H1 (cell line): Measurements from ENCODE around the gene RORB. TPM values are rescaled to one million over a fixed set of nuclear protein-coding genes. Genes with fewer than 3 reads are reported as not detected.
A peak's percentile ranks its signal among the peaks of the same experiment; 100 is the strongest.

Source experiments
- CTCF ChIA-PET: fragments of 300-600 bp; sonication (Branson Sonifier 250); formaldehyde crosslinking; loops from one replicate; lab custom pipeline; 2021; ENCODE audit not compliant: partially characterized antibody; lab: Charles Lee
- POLR2A ChIA-PET: fragments of 300-600 bp; sonication (Branson Sonifier 250); formaldehyde crosslinking; loops from one replicate; lab custom pipeline; 2021; ENCODE audit warnings: inconsistent platforms; ENCODE audit not compliant: partially characterized antibody; lab: Charles Lee
- DNase-seq, 2 experiments: peaks; one replicate each; pipeline versions ENCODE4 v3.0.0 to v3.0.0-alpha.2; 2010 to 2022; ENCODE audit warnings: low spot score in 2 of 2, low read depth in 1 of 2, mixed read lengths in 1 of 2
- FAIRE-seq: peaks from 2 replicates; lab custom pipeline; 2011; peaks lifted over from hg19 to GRCh38; lab: Jason Lieb, UNC
- H2AFZ ChIP-seq: 2 replicates; pipeline ENCODE4 v1.8.1; 2012; ENCODE audit warnings: low read length, inconsistent platforms
- H2AK5ac ChIP-seq: 2 replicates; pipeline ENCODE4 v1.6.1; 2013; ENCODE audit warnings: low read depth, low read length
- H2BK120ac ChIP-seq: replicated peaks from 2 replicates; pipeline ENCODE3; 2013; ENCODE audit warnings: low read depth, low read length, inconsistent platforms
- H2BK12ac ChIP-seq: 2 replicates; pipeline ENCODE4 v1.6.1; 2013; ENCODE audit warnings: low read depth, low read length
- H2BK15ac ChIP-seq: 2 replicates; pipeline ENCODE4 v1.6.1; 2013; ENCODE audit warnings: low read length
- H2BK20ac ChIP-seq: 2 replicates; pipeline ENCODE4 v1.6.1; 2013; ENCODE audit warnings: low read length
- H2BK5ac ChIP-seq: 2 replicates; pipeline ENCODE4 v1.6.1; 2013; ENCODE audit warnings: low read depth, low read length
- H3K14ac ChIP-seq: 2 replicates; pipeline ENCODE4 v1.6.1; 2013; ENCODE audit warnings: inconsistent platforms; ENCODE audit not compliant: insufficient read length
- H3K18ac ChIP-seq: 2 replicates; pipeline ENCODE4 v1.6.1; 2013; ENCODE audit warnings: low read length; ENCODE audit errors: extremely low read depth
- H3K23ac ChIP-seq: 2 replicates; pipeline ENCODE4 v1.6.1; 2013; ENCODE audit warnings: inconsistent platforms; ENCODE audit not compliant: insufficient read length
- H3K23me2 ChIP-seq: 2 replicates; pipeline ENCODE4 v1.6.1; 2013; ENCODE audit warnings: low read depth, low read length
- H3K27ac ChIP-seq: 2 replicates; pipeline ENCODE4 v1.6.1; 2011; ENCODE audit warnings: low read depth, low read length, inconsistent platforms
- H3K27me3 ChIP-seq, 4 experiments: replicated peaks in 1 of 4; 1 replicate in 1 of 4; 2 replicates in 3 of 4; pipeline versions ENCODE4 v1.6.1 to v1.8.1; 2011 to 2013; ENCODE audit warnings: low read length in 3 of 4, mild to moderate bottlenecking in 3 of 4, inconsistent platforms in 2 of 4, mixed read lengths in 2 of 4, moderate library complexity in 1 of 4; ENCODE audit not compliant: control insufficient read depth in 3 of 4, insufficient read depth in 3 of 4; ENCODE audit errors: extremely low read depth in 1 of 4
- H3K36me3 ChIP-seq, 4 experiments: 2 replicates each; pipeline versions ENCODE4 v1.6.1 to v1.8.1; 2011 to 2013; ENCODE audit warnings: mild to moderate bottlenecking in 4 of 4, low read length in 3 of 4, moderate library complexity in 2 of 4, control low read depth in 1 of 4, inconsistent platforms in 1 of 4; ENCODE audit not compliant: insufficient read depth in 4 of 4, control insufficient read depth in 2 of 4
- H3K4ac ChIP-seq: replicated peaks from 2 replicates; pipeline ENCODE3; 2013; ENCODE audit warnings: low read length, low read depth, mixed read lengths, inconsistent platforms; ENCODE audit not compliant: insufficient read length
- H3K4me1 ChIP-seq, 4 experiments: replicated peaks in 1 of 4; 1 replicate in 1 of 4; 2 replicates in 3 of 4; pipeline versions ENCODE4 v1.6.1 to v1.8.1; 2011 to 2013; ENCODE audit warnings: low read length in 3 of 4, inconsistent platforms in 2 of 4, mixed read lengths in 1 of 4; ENCODE audit not compliant: insufficient read depth in 4 of 4, control insufficient read depth in 3 of 4
- H3K4me2 ChIP-seq, 2 experiments: 2 replicates each; pipeline versions ENCODE4 v1.6.1 to v1.8.1; 2011 to 2013; ENCODE audit warnings: low read depth in 2 of 2, low read length in 2 of 2, control low read depth in 1 of 2, inconsistent platforms in 1 of 2, mild to moderate bottlenecking in 1 of 2; ENCODE audit not compliant: insufficient read depth in 1 of 2
- H3K4me3 ChIP-seq, 4 experiments: fragments of 200-600, 300-600 bp in 1 of 4; sonication (generic), shearing (Covaris generic), sonication (Bioruptor Twin) in 1 of 4; 2 replicates each; pipeline versions ENCODE4 v1.5.1 to v1.8.1; 2011 to 2016; ENCODE audit warnings: low read length in 4 of 4, low read depth in 3 of 4, control low read depth in 2 of 4, inconsistent platforms in 2 of 4, mild to moderate bottlenecking in 2 of 4, mixed read lengths in 1 of 4, moderate library complexity in 1 of 4; ENCODE audit not compliant: insufficient read depth in 2 of 4; ENCODE audit errors: extremely low read depth in 1 of 4
- H3K56ac ChIP-seq: replicated peaks from 2 replicates; pipeline ENCODE3; 2013; ENCODE audit warnings: low read depth, mild to moderate bottlenecking, mixed read lengths, low read length, inconsistent platforms; ENCODE audit not compliant: insufficient read length
- H3K79me1 ChIP-seq: 2 replicates; pipeline ENCODE4 v1.6.1; 2013; ENCODE audit warnings: low read depth, low read length, control low read depth
- H3K79me2 ChIP-seq, 2 experiments: 2 replicates each; pipeline versions ENCODE4 v1.6.1 to v1.8.1; 2012 to 2013; ENCODE audit warnings: low read length in 2 of 2, mild to moderate bottlenecking in 2 of 2, inconsistent platforms in 1 of 2; ENCODE audit not compliant: insufficient read depth in 2 of 2, control insufficient read depth in 1 of 2
- H3K9ac ChIP-seq, 4 experiments: replicated peaks in 1 of 4; 1 replicate in 1 of 4; 2 replicates in 3 of 4; pipeline versions ENCODE4 v1.6.1 to v1.8.1; 2011 to 2013; ENCODE audit warnings: low read depth in 3 of 4, low read length in 3 of 4, control low read depth in 2 of 4, mild to moderate bottlenecking in 2 of 4, moderate library complexity in 2 of 4, inconsistent platforms in 1 of 4; ENCODE audit errors: extremely low read depth in 1 of 4
- H3K9me3 ChIP-seq, 2 experiments: 2 replicates each; pipeline versions ENCODE4 v1.6.1 to v1.8.1; 2012 to 2013; ENCODE audit warnings: mild to moderate bottlenecking in 2 of 2, moderate library complexity in 2 of 2, control low read depth in 1 of 2, inconsistent platforms in 1 of 2, low read depth in 1 of 2, low read length in 1 of 2, mixed read lengths in 1 of 2; ENCODE audit not compliant: insufficient read depth in 2 of 2
- H4K20me1 ChIP-seq, 2 experiments: replicated peaks in 1 of 2; 2 replicates each; pipeline versions ENCODE3 to v1.8.1; 2011 to 2013; ENCODE audit warnings: inconsistent platforms in 2 of 2, low read length in 2 of 2, mild to moderate bottlenecking in 1 of 2; ENCODE audit not compliant: insufficient read depth in 2 of 2, control insufficient read depth in 1 of 2
- H4K5ac ChIP-seq: 2 replicates; pipeline ENCODE4 v1.6.1; 2013; ENCODE audit warnings: low read length, low read depth, mixed read lengths, inconsistent platforms; ENCODE audit not compliant: insufficient read length
- H4K8ac ChIP-seq: 2 replicates; pipeline ENCODE4 v1.8.0; 2013; ENCODE audit warnings: mild to moderate bottlenecking, moderate library complexity, low read length, inconsistent platforms; ENCODE audit not compliant: insufficient read depth; ENCODE audit errors: extremely low read depth
- H4K91ac ChIP-seq: replicated peaks from 2 replicates; pipeline ENCODE3; 2013; ENCODE audit warnings: low read length, mixed read lengths, inconsistent platforms; ENCODE audit not compliant: insufficient read length
- CEBPB ChIP-seq: IDR thresholded peaks from 2 replicates; pipeline ENCODE4 v1.6.1; 2012; ENCODE audit warnings: low read depth, low read length
- EZH2 ChIP-seq: fragments of 200-600 bp; sonication (generic); IDR thresholded peaks from 2 replicates; pipeline ENCODE4 v1.7.1; 2012; ENCODE audit warnings: low read depth, mild to moderate bottlenecking, moderate library complexity, low read length, inconsistent platforms; ENCODE audit not compliant: severe bottlenecking
- FOSL1 ChIP-seq: IDR thresholded peaks from 2 replicates; pipeline ENCODE4 v1.6.1; 2011; ENCODE audit warnings: mild to moderate bottlenecking, low read depth, low read length, moderate library complexity; ENCODE audit not compliant: insufficient read depth
- KDM4A ChIP-seq: IDR thresholded peaks from one replicate; pipeline ENCODE4 v1.7.1; 2012; ENCODE audit warnings: low read depth, mild to moderate bottlenecking, moderate library complexity, low read length, inconsistent platforms; ENCODE audit not compliant: severe bottlenecking
- TAF1 ChIP-seq: IDR thresholded peaks from 2 replicates; pipeline ENCODE4 v1.6.1; 2011; ENCODE audit warnings: mild to moderate bottlenecking, low read depth, low read length
- YY1 ChIP-seq: IDR thresholded peaks from 2 replicates; pipeline ENCODE4 v1.6.1; 2011; ENCODE audit warnings: low read depth, mild to moderate bottlenecking, low read length
- WGBS, 2 experiments: shearing (Covaris generic) in 1 of 2; methylation state at CpG; one replicate each; pipeline versions ENCODE4 v1.1.6 to v1.1.7; 2013 to 2015; ENCODE audit warnings: low lambda C conversion rate in 2 of 2, mixed read lengths in 2 of 2, inconsistent platforms in 1 of 2, low coverage in 1 of 2, missing lambda C conversion rate in 1 of 2; ENCODE audit not compliant: insufficient replicate concordance in 2 of 2, insufficient coverage in 1 of 2, insufficient read length in 1 of 2; ENCODE audit errors: extremely low coverage in 1 of 2, missing lambda C conversion rate in 1 of 2; 5-methylcytosine and 5-hydroxymethylcytosine counted together
- polyA plus RNA-seq, 7 experiments: library from polyadenylated mRNA; depleted of rRNA in 3 of 7; stranded (reverse) in 5 of 7; unstranded in 2 of 7; fragments of >200 nt in 5 of 7; fragments of 200-250 nt in 2 of 7; gene quantifications; 1 replicate in 5 of 7; 2 replicates in 1 of 7; 4 replicates in 1 of 7; pipeline versions ENCODE4 v1.2.1 to v1.2.3, GENCODE V29; 2011 to 2013; ENCODE audit warnings: missing spikeins in 2 of 7, mixed read lengths in 2 of 7
- total RNA-seq: library from RNA; stranded (reverse); fragmentation: NEBNext Ultra II Directional; extraction: Animal tissue kit (Norgen Biotek cat#: 25700); gene quantifications from 2 replicates; pipeline ENCODE4 v1.2.1, GENCODE V29; 2021
- TF ChIP-seq, protein P1 (sequence below): IDR thresholded peaks from 2 replicates; pipeline ENCODE4 v1.6.1; 2012; ENCODE audit warnings: inconsistent platforms

The RORB gene
- total and polyA plus RNA-seq, 2 of the 8 experiments (the other 6 are each of a cell fraction or from before 2014, with no cell fraction given) = 2.3 to 7.1 TPM

DNA sequence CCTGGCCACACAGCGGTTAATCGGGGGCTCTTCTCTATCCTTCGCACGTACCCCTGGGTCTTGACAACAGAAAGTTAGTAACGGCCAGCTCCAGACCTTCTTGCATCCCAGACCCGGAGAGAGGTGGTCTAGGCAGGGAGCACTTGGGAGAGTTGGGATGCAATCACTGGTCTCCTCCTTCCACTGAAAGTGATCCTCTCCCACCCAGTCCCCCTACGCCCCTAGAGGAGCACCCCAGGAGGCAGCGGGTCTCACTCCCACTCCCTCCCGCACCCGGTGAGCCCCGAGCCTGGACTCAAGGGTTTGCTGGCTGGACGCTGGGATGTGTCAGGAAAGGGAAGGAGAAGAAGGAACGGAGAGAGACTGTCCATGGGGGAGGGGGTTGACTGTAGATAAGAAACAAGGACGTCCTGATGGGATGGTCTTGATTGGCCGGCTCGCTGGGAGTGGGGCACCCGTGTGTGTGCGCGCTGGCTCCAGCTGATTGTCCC, 2.0 kb downstream of the RORB start:
- Histone ChIP-seq H3K56ac (no peak overlapping the region), H3K9me3 (no peaks in the 10 kb centered on the region), H4K91ac (no peak overlapping the region), H3K18ac (0 out of 2 replicates have a peak overlapping the region, but pooled peaks have one; percentile 27), H3K27me3 (peaks cover 3 to 37% (median 30%) of the 10 kb centered on the region in 4 experiments; a peak in 6 of 7 replicates), H3K79me2 (no peaks in the 10 kb centered on the region; a peak in 1 of 4 replicates), H2AK5ac (no peak overlapping the region), H3K4me1 (peaks cover 0 to 22% (median 5%) of the 10 kb centered on the region in 4 experiments; a peak in 6 of 7 replicates), H2BK12ac (peak overlapping the region; percentile 42; the same call in 1 of the 2 replicates), H3K23ac (no peak overlapping the region), H3K27ac (no peak overlapping the region), H2BK5ac (no peak overlapping the region), H3K4me2 (peak overlapping the region; percentile 94 to 97), H3K4ac (peak overlapping the region; percentile 44), H2BK15ac (no peak overlapping the region), H4K20me1 (no peaks in the 10 kb centered on the region), H3K9ac (no peak overlapping the region), H4K8ac (no peak overlapping the region), H3K36me3 (no peaks in the 10 kb centered on the region), H2AFZ (0 out of 2 replicates have a peak overlapping the region, but pooled peaks have one; percentile 25), H2BK20ac (no peak overlapping the region), H3K23me2 (peaks cover 36% of the 10 kb centered on the region), H3K4me3 (peak overlapping the region; percentile 63 to 87 (median 69)), H3K79me1 (no peaks in the 10 kb centered on the region), H4K5ac (no peak overlapping the region), H2BK120ac (no peak overlapping the region), H3K14ac (no peak overlapping the region)
- CTCF ChIA-PET = interaction anchor here (0.7 to 2.4 kb wide), 3 partner anchors 10 to 32 kb away, joined by 3 to 7 read pairs (median 4); no protein-coding TSS in a partner anchor
- POLR2A ChIA-PET = interaction anchor here (1.0 kb wide), 1 partner anchor 397 kb away, joined by 3 read pairs; no protein-coding TSS in a partner anchor
- peak in 1 of 2 experiments; percentile 71 for DNase-seq
- TF ChIP-seq TAF1 (0 out of 2 replicates have a peak, but pooled peaks have one; percentile 5), KDM4A (peak; percentile 30), FOSL1 (no peak), YY1 (no peak), CEBPB (no peak), EZH2 (peak; percentile 1)
- TF ChIP-seq, protein P1, sequence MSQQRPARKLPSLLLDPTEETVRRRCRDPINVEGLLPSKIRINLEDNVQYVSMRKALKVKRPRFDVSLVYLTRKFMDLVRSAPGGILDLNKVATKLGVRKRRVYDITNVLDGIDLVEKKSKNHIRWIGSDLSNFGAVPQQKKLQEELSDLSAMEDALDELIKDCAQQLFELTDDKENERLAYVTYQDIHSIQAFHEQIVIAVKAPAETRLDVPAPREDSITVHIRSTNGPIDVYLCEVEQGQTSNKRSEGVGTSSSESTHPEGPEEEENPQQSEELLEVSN = no peak
- no peak for FAIRE-seq
- 1% methylated on average over 16 of the region's 19 CpGs; no CpG with 5 or more reads in 1 of the 2 experiments for WGBS, 2 experiments
